SK-N-SH treated with all-trans-retinoic acid at 6 μM for 48 hours (cell line): ENCODE results near the gene DDRGK1.

ENCODE experiments used
- ATAC-seq: fragments of 200-7000 bp; cut with Tn5 transposase; 3 replicates; pipeline ENCODE4 v1.9.1; 2020; ENCODE audit warnings: mild to moderate bottlenecking, moderate library complexity
- BACH2 ChIP-seq: fragments of 250-450 bp; sonication (Bioruptor Pico); IDR thresholded peaks from 2 replicates; pipeline ENCODE4 v1.9.0; 2021; ENCODE audit warnings: mild to moderate bottlenecking, borderline replicate concordance
- CREB5 ChIP-seq: fragments of 250-450 bp; sonication (Bioruptor Pico); IDR thresholded peaks from 2 replicates; pipeline ENCODE4 v1.5.1; 2020; ENCODE audit warnings: low read depth, mild to moderate bottlenecking, moderate library complexity
- ESRRG ChIP-seq: fragments of 250-450 bp; sonication (Bioruptor Pico); IDR thresholded peaks from 2 replicates; pipeline ENCODE4 v1.6.1; 2021; ENCODE audit warnings: mild to moderate bottlenecking
- GLIS3 ChIP-seq: fragments of 250-450 bp; sonication (Bioruptor Pico); IDR thresholded peaks from 2 replicates; pipeline ENCODE4 v1.5.0; 2020; ENCODE audit warnings: mild to moderate bottlenecking, moderate library complexity
- ISL1 ChIP-seq: fragments of 250-450 bp; sonication (Bioruptor Pico); IDR thresholded peaks from 2 replicates; pipeline ENCODE4 v2.1.2; 2022; ENCODE audit warnings: mild to moderate bottlenecking, moderate library complexity
- POU6F1 ChIP-seq: fragments of 250-450 bp; sonication (Bioruptor Pico); IDR thresholded peaks from 2 replicates; pipeline ENCODE4 v1.8.0; 2021; ENCODE audit warnings: low read depth, mild to moderate bottlenecking, moderate library complexity, borderline replicate concordance
- PPARA ChIP-seq: fragments of 250-450 bp; sonication (Bioruptor Pico); IDR thresholded peaks from 2 replicates; pipeline ENCODE4 v1.5.0; 2020; ENCODE audit warnings: mild to moderate bottlenecking, borderline replicate concordance
- RARB ChIP-seq: fragments of 250-450 bp; sonication (Bioruptor Pico); IDR thresholded peaks from 2 replicates; pipeline ENCODE4 v1.8.0; 2021; ENCODE audit warnings: mild to moderate bottlenecking, moderate library complexity
- TCF4 ChIP-seq: fragments of 250-450 bp; sonication (Bioruptor Pico); IDR thresholded peaks from 2 replicates; pipeline ENCODE4 v1.8.0; 2021; ENCODE audit warnings: mild to moderate bottlenecking, moderate library complexity, borderline replicate concordance
- TSHZ2 ChIP-seq: fragments of 250-450 bp; sonication (Bioruptor Pico); IDR thresholded peaks from 2 replicates; pipeline ENCODE4 v1.5.0; 2020; ENCODE audit warnings: mild to moderate bottlenecking, moderate library complexity
- ZC3H10 ChIP-seq: fragments of 250-450 bp; sonication (Bioruptor Pico); IDR thresholded peaks from 2 replicates; pipeline ENCODE4 v1.5.1; 2021; ENCODE audit warnings: mild to moderate bottlenecking, moderate library complexity
- ZFP3 ChIP-seq: fragments of 250-450 bp; sonication (Bioruptor Pico); IDR thresholded peaks from 2 replicates; pipeline ENCODE4 v1.5.0; 2020; ENCODE audit warnings: mild to moderate bottlenecking, moderate library complexity
- ZFP30 ChIP-seq: fragments of 450-650 bp; formaldehyde crosslinking; IDR thresholded peaks from 2 replicates; pipeline ENCODE4 v1.5.0; 2022; ENCODE audit warnings: mild to moderate bottlenecking, moderate library complexity
- ZNF565 ChIP-seq: fragments of 450-650 bp; formaldehyde crosslinking; conservative IDR thresholded peaks from 2 replicates; pipeline ENCODE4 v1.5.0; 2020; ENCODE audit warnings: low read depth, mild to moderate bottlenecking, moderate library complexity
- ZNF70 ChIP-seq: fragments of 450-650 bp; formaldehyde crosslinking; IDR thresholded peaks from 2 replicates; pipeline ENCODE4 v1.5.0; 2020; ENCODE audit warnings: mild to moderate bottlenecking, moderate library complexity
- ZNF8 ChIP-seq: fragments of 450-650 bp; formaldehyde crosslinking; IDR thresholded peaks from 2 replicates; pipeline ENCODE4 v1.5.0; 2020; ENCODE audit warnings: mild to moderate bottlenecking, moderate library complexity
- TF ChIP-seq, protein P1 (sequence below): fragments of 250-450 bp; sonication (Bioruptor Pico); IDR thresholded peaks from 2 replicates; pipeline ENCODE4 v1.5.1; 2021; ENCODE audit warnings: mild to moderate bottlenecking, moderate library complexity
- TF ChIP-seq, protein P2 (sequence below): fragments of 250-450 bp; sonication (Bioruptor Pico); IDR thresholded peaks from 2 replicates; pipeline ENCODE4 v1.8.0; 2020; ENCODE audit warnings: mild to moderate bottlenecking, moderate library complexity, borderline replicate concordance

DDRGK1 gene

GRCh38 chr20:3240776-3241363 lies 36.4 kb upstream of the DDRGK1 start:
- TF ChIP-seq ZFP3 = no peak
- no peak for TF ChIP-seq ZNF8 (CRISPR knock-in tag)
- no peak for TF ChIP-seq BACH2
- TF ChIP-seq ZFP30 (CRISPR knock-in tag) = no peak
- TF ChIP-seq ISL1 = no peak
- ATAC-seq = no peak

DNA sequence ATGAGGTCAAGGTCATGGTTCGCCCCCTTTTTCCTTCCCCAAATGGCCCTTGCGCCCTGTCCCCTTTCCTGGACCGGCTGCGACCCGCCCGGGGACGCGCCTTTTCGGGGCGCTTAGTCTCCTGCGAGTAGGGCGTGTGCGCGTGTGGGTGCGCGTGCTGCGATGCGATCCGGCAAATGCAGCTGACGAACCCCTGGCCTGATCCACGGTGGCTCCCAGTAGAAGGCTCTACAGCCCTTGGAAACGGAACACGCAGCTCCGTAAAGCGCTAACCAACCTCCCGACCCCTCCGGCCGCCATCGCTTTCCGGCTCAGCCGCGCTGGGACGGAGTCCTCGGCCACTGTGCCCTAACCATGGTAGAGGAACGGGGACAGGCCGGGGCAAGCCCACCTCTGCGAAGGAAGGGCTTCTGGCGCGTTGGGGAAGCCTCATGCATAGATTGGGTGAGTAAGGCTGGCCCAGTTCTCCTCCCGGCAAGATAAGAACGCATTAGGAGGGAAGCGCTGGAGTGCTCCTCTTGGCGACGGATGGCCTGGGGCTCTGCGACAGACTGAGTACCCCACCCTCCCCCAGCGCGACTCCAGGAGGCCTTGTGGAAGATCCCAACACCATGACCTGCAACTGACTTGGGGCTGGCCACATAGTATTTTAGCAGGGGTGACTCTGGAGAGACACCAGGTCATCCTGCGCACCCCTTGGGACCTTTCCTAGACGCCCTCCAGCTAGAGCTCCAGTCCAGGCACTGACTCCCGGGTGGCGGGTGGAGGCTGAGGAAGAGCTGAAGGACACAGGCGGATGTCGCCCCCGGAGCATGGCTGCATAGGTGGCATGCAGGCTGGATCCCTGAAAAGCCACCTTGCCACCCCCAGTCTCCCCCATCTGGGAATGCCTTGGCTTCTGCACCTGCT lies 35.6 kb upstream of the DDRGK1 start:
- ATAC-seq = no peak

More for the DNA sequence above, 35.6 kb upstream of the DDRGK1 start:
- TF ChIP-seq CREB5 (no peak), BACH2 (no peak), ZFP30 (CRISPR knock-in tag) (no peak), GLIS3 (CRISPR knock-in tag) (no peak), ZC3H10 (no peak), ISL1 (no peak), ZNF70 (CRISPR knock-in tag) (no peak), TSHZ2 (CRISPR knock-in tag) (no peak), POU6F1 (CRISPR knock-in tag) (no peak), ZNF8 (CRISPR knock-in tag) (no peak), PPARA (CRISPR knock-in tag) (no peak), TCF4 (CRISPR knock-in tag) (no peak), RARB (CRISPR knock-in tag) (no peak), ZNF565 (CRISPR knock-in tag) (no peak), ESRRG (CRISPR knock-in tag) (no peak)
- TF ChIP-seq, protein P1, sequence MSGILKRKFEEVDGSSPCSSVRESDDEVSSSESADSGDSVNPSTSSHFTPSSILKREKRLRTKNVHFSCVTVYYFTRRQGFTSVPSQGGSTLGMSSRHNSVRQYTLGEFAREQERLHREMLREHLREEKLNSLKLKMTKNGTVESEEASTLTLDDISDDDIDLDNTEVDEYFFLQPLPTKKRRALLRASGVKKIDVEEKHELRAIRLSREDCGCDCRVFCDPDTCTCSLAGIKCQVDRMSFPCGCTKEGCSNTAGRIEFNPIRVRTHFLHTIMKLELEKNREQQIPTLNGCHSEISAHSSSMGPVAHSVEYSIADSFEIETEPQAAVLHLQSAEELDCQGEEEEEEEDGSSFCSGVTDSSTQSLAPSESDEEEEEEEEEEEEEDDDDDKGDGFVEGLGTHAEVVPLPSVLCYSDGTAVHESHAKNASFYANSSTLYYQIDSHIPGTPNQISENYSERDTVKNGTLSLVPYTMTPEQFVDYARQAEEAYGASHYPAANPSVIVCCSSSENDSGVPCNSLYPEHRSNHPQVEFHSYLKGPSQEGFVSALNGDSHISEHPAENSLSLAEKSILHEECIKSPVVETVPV (CRISPR knock-in tag) = no peak
- TF ChIP-seq, protein P2, sequence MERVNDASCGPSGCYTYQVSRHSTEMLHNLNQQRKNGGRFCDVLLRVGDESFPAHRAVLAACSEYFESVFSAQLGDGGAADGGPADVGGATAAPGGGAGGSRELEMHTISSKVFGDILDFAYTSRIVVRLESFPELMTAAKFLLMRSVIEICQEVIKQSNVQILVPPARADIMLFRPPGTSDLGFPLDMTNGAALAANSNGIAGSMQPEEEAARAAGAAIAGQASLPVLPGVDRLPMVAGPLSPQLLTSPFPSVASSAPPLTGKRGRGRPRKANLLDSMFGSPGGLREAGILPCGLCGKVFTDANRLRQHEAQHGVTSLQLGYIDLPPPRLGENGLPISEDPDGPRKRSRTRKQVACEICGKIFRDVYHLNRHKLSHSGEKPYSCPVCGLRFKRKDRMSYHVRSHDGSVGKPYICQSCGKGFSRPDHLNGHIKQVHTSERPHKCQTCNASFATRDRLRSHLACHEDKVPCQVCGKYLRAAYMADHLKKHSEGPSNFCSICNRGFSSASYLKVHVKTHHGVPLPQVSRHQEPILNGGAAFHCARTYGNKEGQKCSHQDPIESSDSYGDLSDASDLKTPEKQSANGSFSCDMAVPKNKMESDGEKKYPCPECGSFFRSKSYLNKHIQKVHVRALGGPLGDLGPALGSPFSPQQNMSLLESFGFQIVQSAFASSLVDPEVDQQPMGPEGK (CRISPR knock-in tag) = no peak
- TF ChIP-seq, all 23 proteins: peak for 0
